Superior temporal gyrus (tissue), 1 donor: Measurements from ENCODE around the gene PAWR.
"Not testable (repeated sequence)": the region's sequence is repeated elsewhere in the genome, so short reads cannot be mapped to it uniquely, and the experiment has no call there.

Source experiments
- DNase-seq: peaks from one replicate; pipeline ENCODE4 v3.0.0-alpha.2; 2016; ENCODE audit errors: extremely low spot score

The PAWR gene

DNA sequence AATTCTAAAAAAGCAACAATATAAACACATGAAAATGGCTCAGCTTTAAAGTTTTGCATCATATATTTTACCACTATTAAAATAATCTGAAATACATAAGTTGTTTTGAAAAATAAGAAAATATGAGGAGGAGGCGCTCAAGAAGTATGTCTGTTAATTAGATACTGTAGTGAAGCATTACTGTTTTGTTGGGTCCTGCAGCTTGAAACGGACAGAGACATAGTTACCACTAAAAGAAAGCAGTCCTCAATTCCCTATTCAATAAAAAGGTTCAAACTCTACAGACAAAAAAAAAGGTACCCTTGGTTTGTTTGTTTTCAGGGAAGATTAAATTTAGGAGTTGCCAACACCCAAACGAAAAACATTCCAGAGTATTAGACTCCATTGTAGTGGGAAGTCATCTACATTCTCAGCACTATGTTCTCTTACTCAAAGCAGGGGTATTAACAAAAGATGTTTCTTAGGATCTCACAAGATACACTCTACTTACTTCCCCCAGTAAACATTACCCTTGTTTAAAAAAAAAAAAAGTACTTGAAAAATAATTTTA, 3.0 kb downstream of the PAWR start:
- no peak for DNase-seq

GRCh38 chr12:79686171-79686570, 4.6 kb downstream of the PAWR start:
- DNase-seq: no peak

DNA sequence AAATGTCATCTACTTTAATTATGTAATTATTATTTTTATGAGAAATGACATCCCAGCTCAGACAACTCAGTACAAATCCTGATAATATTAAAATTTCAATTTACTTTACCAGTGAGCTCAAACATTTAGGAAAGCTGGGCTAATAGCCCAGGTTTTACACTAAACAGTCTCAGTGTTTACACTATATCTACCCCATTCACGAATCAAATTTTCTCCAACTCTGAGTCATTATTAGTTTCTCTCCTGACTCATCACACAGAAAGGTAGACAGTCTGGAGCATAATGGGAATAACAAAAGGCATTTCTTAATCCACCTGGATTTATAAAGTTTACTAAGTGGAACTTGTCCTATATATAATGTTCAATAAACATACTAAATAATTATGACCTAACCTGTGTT, 5.7 kb downstream of the PAWR start:
- no peak for DNase-seq

- DNase-seq: not testable (repeated sequence)
Observed at GRCh38 chr12:79684338-79684737, 6.4 kb downstream of the PAWR start.

DNA sequence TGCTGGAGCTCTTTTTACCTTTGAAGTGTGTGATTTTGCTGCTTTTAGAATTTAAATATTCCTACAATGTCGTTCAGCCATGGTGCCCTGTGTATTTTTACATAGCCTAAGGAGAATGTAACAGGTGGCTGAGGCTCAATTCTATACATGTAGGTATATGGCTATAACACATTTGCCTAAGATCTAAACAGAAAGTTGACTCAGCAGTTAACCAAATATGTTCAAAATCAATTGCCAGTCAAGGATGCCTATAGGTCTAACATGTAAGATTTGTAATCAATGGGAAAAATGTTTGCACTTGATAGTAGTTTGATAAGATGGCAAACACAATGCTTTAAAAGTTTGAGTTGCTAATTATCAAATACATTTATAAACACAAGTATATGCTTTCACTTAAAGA, 8.2 kb downstream of the PAWR start:
- DNase-seq: no peak

DNA sequence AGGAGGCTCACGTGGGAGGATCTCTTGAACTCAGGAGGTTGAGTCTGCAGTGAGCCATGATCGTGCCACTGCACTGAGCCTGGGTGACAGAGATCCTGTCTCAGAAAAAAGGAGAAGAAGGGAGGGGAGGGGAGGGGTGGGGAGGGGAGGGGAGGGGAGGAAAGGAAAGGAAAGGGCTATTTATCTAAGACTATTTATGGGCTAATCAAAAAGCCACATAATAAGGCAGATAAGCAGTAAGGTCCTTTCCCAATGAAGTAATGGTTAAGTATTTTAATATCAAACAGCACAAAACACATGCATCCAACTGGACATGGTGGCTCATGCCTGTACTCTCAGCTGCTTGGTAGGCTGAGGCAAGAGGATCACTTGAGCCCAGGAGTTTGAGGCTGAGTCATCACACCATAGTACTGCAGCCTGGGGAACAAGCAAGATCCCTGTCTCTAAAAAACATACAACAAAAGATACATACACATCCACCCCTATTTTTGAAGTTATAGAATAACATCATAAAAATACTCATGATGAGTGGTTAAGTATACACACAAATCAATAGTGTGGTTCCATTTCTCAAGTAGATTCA, 9.7 kb downstream of the PAWR start:
- DNase-seq: no peak

DNA sequence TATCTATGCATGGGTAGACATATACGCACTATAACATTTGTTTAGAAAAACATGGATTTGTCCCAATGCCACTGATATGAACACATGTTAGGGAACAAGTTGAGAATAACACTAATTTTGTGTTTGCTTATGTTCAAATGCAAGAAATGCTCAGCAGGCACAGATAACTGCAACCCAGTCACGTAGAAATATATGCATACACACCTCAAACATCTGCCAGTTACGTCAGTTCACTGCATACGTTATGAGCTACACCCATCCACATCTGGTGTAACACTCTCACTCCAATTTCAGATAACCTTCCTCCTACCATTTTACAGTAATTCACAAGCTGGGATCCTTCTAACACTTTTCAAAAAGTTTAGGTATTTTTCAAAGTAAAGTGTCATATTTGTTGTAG, 10.7 kb downstream of the PAWR start:
- no peak for DNase-seq

DNA sequence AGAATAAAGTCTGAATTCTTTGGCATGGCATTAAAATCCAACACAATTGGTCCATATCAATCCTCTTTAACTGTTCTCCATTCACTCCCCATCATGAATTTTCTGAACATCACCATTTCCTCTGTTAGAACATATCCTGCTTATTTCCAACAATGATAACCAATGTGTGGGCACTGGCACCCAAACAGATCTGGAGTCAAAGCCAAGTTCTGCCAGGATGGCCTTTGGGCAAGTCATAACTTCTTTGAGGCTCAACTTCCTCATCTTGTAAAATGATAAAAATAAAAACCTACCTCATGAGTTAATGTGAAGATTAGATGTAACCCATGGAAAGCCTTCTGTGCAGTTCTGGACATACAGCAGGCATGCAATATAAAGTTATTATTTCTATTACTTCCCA, 12.5 kb downstream of the PAWR start:
- no peak for DNase-seq

DNA sequence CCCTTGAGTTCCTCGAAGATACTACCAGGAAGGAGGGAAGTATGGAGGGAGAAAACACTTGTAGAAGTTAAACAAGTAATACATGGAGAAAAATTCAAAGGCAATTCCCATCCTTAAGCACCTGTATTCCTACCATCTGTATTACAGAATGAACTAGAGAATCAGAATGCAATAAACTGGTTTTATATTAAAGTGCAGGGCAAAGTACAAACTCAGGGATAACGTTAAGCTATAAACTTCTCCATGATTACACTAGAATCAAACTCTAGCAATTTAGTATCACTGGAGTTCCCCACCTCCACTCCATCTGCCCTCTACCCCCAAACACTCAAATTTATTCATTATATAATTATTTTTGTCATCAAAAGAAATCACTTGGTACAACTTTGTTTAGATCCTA, 13.1 kb downstream of the PAWR start:
- DNase-seq: no peak

- no peak for DNase-seq
Observed at GRCh38 chr12:79676579-79676978, 14.2 kb downstream of the PAWR start.

GRCh38 chr12:79674629-79675028, 16.1 kb downstream of the PAWR start:
- DNase-seq: no peak

DNA sequence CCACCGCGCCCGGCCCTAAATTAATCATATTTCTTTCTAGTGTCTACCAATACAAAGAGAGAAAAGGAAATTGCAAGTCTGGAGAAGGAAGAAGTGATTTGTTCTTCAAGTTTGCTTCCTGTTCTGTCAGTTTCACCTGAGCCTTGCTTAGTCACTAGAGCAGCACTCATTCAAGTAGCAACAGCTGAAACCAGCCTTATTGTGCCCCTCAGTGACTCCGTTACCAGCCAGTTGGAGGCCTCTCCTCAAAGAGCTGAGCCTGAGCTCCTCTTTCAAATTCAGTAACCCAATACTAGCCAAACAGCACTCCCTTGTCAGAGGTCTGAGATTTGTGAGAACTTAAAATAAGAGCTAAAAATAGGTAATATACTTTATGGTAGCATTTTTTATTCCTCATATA, 17.4 kb downstream of the PAWR start:
- DNase-seq: no peak

GRCh38 chr12:79668113-79668512, 22.7 kb downstream of the PAWR start:
- DNase-seq: no peak

GRCh38 chr12:79665212-79665887, 25.4 kb downstream of the PAWR start:
- no peak for DNase-seq

GRCh38 chr12:79664518-79664917, 26.2 kb downstream of the PAWR start:
- DNase-seq: no peak

DNA sequence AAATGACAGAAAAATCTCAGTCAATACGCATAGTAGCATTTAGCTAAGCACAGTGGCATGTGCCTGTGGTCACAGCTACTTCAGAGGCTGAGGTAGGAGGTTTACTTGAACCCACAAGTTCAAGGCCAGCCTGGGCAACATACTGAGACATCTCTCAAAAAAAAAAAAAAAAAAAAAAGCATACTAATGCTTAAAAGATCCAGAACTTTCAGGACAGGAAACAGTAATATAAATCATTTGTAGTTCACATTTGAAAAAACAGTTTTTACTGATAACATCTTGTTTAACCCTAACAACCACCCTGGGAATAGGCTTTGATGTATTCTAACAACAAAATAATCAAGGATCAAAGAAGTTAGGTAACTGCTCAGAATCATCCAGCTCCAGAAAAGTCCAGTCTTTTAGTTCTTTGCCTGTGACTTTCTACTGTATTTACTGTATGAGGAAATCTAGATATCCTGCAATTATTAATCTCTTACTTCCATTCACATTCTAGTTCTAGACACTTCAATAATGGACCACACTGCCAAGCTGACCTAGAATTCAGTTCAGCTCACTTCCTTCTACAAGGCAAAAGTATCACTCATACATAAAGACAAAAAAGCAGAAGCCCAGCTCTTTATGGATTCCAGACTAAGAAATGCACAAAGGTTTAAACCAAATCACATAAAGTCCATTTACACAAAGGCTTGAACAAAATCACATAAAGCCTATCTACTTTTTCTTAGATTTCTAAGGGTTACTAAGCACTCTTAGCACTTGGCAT, 28.5 kb downstream of the PAWR start:
- DNase-seq: no peak

- no peak for DNase-seq
Observed at GRCh38 chr12:79661629-79662028, 29.1 kb downstream of the PAWR start.

GRCh38 chr12:79659961-79660431, 30.8 kb downstream of the PAWR start:
- no peak for DNase-seq

- DNase-seq: no peak
Observed at GRCh38 chr12:79658221-79658620, 32.5 kb downstream of the PAWR start.

DNA sequence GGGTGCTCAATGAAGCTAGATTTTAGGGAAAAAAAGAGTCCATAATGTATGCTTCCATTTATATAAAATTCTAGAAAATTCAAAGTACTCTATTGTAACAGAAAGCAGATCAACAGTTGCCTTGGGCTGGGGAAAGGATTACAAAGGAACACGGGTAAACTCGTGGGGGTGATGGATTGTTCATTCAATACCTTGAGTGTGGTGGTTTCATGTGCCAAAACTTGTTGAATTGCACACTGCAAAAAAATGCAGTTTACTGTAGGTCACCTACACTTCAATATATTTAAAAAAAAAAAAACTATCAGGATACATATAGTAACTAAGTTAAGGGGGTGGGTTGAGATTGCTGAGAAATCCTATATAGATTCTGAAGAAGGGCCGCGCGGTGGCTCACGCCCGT, 33.6 kb downstream of the PAWR start:
- DNase-seq: no peak

GRCh38 chr12:79655036-79655435, 35.7 kb downstream of the PAWR start:
- no peak for DNase-seq

GRCh38 chr12:79652521-79652920, 38.2 kb downstream of the PAWR start:
- DNase-seq: no peak

GRCh38 chr12:79650440-79650839, 40.3 kb downstream of the PAWR start:
- DNase-seq: no peak
